ENCODE data around the gene ZMYND8.

- TF ChIP-seq CTCF (IDR thresholded peaks at IDR 0.05; ENCODE audit: low read length) (no peak), EZH2 (IDR thresholded peaks at IDR 0.05; ENCODE audit: borderline replicate concordance, low read length) (no peak)
Observed at GRCh38 chr20:47257771-47258170, 98.7 kb downstream of the ZMYND8 start.

All from OCI-LY1 (cell line).